Neural crest cell (in vitro differentiated cells): ENCODE data around the gene CHD9. TPM values are rescaled to one million over a fixed set of nuclear protein-coding genes. Genes with fewer than 3 reads are reported as not detected.

ENCODE experiments used
- DNase-seq: peaks from one replicate; pipeline ENCODE4 v3.0.0; 2021; ENCODE audit warnings: low read depth, mixed read lengths, low spot score
- H3K27ac Mint-ChIP-seq: one replicate; pipeline ENCODE4 v1.8.0; 2021; ENCODE audit warnings: mild to moderate bottlenecking, mixed read lengths; ENCODE audit not compliant: unreplicated experiment
- H3K27me3 Mint-ChIP-seq: 2 replicates; pipeline ENCODE4 v1.8.0; 2021; ENCODE audit warnings: low read depth, mild to moderate bottlenecking, mixed read lengths
- H3K36me3 Mint-ChIP-seq: 2 replicates; pipeline ENCODE4 v1.8.0; 2021; ENCODE audit warnings: low read depth, mild to moderate bottlenecking, mixed read lengths
- H3K4me1 Mint-ChIP-seq: 2 replicates; pipeline ENCODE4 v1.8.0; 2021; ENCODE audit warnings: mixed read lengths
- H3K4me3 Mint-ChIP-seq: one replicate; pipeline ENCODE4 v1.8.0; 2021; ENCODE audit warnings: mild to moderate bottlenecking, mixed read lengths
- H3K9me3 Mint-ChIP-seq: 2 replicates; pipeline ENCODE4 v1.8.0; 2021; ENCODE audit warnings: mixed read lengths
- total RNA-seq: library from RNA; stranded (reverse); gene quantifications from 2 replicates; pipeline ENCODE4 v1.2.1, GENCODE V29; 2021
- TF ChIP-seq, protein P1 (sequence below): fragments of 200-600 bp; sonication (generic); conservative IDR thresholded peaks from 2 replicates; pipeline ENCODE4 v1.5.0; 2021; ENCODE audit warnings: antibody characterized with exemption, mild to moderate bottlenecking

The CHD9 gene
- total RNA-seq, 1 donor from 2014 or later, result 76.0 TPM

DNA sequence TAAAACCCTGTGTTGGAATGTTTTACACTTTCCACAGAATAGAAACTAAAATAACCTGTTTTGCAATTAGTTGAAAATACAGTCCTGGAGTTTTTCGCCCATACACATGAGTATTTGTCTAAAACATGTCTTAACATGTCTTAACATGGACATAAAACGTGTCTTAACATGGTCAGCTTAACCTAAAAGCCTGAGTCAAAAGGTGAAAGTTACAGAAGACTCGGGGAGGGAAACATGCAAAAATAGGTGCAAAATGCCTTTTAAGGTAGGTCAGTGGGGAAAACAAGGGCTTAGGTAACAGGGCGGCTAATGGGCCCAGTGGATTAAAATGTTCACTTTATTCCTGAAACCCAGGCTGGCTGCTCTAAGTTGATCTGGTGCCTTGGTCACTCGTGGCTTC is 323.3 kb downstream of the CHD9 start:
- no peaks in the 10 kb centered on the region for H3K36me3 Mint-ChIP-seq
- TF ChIP-seq, protein P1, sequence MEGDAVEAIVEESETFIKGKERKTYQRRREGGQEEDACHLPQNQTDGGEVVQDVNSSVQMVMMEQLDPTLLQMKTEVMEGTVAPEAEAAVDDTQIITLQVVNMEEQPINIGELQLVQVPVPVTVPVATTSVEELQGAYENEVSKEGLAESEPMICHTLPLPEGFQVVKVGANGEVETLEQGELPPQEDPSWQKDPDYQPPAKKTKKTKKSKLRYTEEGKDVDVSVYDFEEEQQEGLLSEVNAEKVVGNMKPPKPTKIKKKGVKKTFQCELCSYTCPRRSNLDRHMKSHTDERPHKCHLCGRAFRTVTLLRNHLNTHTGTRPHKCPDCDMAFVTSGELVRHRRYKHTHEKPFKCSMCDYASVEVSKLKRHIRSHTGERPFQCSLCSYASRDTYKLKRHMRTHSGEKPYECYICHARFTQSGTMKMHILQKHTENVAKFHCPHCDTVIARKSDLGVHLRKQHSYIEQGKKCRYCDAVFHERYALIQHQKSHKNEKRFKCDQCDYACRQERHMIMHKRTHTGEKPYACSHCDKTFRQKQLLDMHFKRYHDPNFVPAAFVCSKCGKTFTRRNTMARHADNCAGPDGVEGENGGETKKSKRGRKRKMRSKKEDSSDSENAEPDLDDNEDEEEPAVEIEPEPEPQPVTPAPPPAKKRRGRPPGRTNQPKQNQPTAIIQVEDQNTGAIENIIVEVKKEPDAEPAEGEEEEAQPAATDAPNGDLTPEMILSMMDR, result no peak
- no peaks in the 10 kb centered on the region for H3K27me3 Mint-ChIP-seq
- no peak for DNase-seq
- no peak overlapping the region for H3K27ac Mint-ChIP-seq
- H3K4me1 Mint-ChIP-seq, result no peaks in the 10 kb centered on the region
- H3K4me3 Mint-ChIP-seq, result no peak overlapping the region
- peaks cover 3% of the 10 kb centered on the region for H3K9me3 Mint-ChIP-seq

Other genes starting within 250 kb of the CHD9 start
- 0.61 and 0.75 TPM in 2 replicates for gene CHD9NB, start 2.1 kb upstream of the CHD9 start, total RNA-seq